ENCODE results near the gene PRSS50.

The PRSS50 gene

DNA sequence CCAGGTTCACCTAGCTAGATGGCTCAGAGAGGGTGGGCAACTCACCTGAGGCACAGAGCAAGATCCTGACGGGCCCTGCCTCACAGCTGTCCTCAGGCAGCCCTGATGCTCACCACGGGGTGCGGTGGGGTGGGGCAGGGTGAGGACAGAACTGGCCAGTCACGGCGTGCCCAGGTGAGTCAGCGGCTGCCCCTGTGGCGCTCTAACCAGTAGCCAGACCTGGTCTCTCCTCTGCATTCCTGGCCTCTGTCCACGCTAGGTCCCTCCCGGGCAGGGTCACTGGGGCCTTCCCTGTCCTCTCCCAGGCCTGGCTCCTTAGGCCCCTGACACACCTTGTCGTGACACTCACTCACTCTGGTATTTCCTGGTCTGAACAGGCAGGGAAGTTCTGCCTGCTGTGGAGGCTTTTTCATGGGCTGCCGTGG, 25.1 kb downstream of the PRSS50 start:
- peak; percentile 91 for DNase-seq (ENCODE audit: low spot score)

DNA sequence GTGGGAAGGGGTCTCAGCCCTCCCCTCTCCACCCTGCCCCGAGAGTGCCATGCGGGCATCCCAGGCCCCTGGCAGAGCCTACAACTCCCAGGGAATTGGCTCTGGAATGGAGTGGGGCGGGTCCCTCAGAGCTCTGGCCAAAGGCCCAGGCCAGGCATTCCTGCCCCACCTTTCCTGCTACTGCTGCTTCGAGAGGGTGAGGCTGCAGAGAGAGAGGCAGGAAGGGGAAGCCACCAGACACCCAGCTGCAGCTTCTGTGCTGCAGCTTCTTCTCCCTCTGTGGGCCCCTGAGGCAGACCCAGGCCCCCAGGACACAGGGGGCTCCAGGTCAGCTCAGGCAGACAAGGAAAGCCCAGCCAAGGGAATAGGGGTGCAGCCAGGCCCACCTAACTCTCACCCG, 26.9 kb downstream of the PRSS50 start:
- peak; percentile 70 for DNase-seq (ENCODE audit: low spot score)

DNA sequence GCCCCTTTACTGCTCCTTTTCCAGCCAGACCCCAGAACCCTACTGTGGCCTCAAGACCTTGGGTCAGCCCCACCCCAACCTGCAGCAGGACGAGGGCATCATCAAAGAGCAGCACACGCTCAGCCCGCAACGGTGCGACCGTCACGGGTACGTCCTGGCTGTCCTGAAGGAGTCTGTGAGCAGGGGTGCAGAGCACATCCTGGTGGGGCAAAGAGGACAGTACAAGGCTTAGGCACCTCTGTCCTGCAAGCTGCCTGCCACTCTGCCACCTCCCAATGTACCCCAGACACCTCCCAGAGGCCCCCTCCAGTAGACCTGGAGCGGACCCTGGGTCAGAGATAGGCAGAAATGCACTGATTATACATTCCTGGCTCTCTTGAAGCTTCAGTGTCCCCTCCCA, 32.2 kb downstream of the PRSS50 start:
- no peak for DNase-seq (ENCODE audit: low spot score)

DNA sequence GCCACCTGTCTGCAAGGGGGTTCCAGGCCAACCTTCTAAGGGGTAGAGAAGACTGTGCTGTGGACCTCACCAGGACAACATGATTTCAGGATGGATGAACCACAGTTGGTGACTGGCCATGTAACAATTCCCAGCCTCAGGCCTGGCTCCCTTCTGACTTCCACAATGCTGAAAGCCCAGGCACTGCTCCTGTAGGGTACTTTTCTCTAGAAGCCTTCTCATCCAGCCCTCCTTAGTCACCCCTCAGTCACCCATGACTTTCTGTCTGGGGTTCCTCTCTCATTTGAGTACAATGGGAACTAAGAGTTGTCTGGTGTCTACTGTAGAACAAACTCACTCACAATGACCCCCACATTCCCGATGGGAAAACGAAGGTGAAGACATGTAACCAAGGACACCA, 32.8 kb downstream of the PRSS50 start:
- no peak for DNase-seq (ENCODE audit: low spot score)

DNA sequence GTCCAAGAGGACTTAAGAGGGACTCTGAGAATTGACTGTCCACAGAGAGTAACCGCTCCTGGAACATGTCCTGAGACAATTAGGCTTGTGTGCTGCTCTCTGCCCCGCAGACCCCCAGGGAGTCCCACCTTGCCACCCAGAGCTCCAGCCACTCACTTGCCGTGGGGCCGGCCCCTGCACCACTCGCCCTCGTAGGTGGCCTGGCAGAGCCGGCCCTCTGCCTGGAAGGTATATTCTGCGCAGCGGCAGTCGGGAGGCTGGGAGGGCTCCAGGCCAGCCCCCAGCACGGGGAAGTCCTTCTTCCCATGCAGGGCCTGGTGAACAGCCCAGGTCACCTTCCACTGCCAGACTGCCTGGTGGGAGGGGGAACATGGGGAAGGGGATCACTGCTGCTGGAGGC, 34.7 kb downstream of the PRSS50 start:
- no peak for DNase-seq (ENCODE audit: low spot score)

DNA sequence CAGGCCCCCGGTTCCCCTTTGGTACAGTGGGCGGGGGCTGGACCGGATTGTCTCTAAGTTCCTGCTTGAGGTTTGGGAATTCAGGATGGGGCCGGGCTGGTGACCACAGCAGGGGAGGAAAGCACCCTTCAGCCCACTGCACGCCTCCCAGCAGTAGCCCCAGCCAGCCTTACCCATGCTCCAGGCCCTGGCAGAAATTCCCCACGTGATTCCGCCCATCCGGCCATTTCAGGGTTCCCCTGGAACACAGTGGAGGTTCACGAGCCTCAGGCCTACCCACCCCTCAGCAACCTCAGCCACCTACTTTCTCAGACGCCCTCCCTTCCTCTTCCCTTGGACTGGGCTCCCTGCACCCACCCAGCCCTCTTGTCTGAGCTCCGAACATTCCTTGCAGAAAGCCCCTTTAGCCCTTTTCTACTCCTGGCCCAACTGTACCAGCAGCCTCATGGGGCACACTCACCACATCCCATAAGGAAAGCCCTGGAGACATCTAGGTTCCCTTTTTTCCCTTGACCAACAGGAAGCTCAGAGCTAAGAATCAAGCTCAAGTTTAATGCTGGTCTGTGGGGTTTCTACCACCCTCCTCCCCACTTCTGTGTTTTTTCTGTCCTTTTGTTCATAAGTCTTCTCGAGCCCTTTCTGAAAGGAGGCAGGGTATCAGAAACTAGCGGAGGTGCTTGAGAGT, 35.7 kb downstream of the PRSS50 start:
- no peak for DNase-seq (ENCODE audit: low spot score)

DNA sequence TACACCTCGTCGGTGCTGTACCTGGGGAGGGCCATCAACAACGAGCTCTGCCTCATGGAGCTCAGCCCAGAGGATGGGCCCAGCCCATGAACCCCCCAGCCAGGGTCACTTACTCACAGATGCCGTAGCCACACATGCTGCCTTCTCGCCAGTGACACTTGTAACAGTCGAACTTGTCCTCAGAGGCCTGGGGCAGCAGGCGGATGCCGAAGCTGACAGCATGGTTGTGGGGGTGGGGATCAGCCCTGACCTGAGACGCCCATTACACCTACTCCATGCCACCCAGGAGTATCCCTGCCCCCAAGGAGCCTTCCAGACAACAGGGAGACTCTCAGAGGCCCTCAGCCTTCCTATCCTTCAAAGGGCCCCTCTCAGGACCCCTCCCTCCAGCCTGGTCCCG, 36.3 kb downstream of the PRSS50 start:
- DNase-seq (ENCODE audit: low spot score): no peak

DNA sequence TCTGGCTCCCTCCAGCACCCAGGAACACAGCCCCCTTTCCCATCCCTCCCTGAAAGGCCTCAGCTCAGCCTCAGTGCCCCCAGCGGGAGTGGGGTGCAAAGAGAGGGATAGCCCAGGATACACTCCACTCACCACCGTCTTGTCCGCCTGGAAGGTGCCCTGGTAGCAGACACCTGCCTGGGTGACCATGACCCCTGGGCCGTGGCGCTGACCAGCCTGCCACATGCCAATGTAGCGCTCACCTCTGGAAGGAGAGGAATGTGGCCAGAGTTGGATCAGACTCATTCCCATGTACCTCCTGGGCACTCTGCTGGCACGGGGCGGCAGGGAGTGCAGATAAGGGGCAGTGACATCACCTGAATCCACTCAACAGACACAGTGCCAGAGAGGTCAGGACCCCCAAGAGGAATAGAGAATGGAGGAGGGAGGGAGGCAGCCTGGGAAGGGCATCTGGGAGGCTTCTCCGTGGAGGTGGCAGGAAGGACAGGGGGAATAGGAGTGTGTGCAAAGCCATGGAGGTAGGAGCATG, 37.3 kb downstream of the PRSS50 start:
- DNase-seq (ENCODE audit: low spot score): no peak

DNA sequence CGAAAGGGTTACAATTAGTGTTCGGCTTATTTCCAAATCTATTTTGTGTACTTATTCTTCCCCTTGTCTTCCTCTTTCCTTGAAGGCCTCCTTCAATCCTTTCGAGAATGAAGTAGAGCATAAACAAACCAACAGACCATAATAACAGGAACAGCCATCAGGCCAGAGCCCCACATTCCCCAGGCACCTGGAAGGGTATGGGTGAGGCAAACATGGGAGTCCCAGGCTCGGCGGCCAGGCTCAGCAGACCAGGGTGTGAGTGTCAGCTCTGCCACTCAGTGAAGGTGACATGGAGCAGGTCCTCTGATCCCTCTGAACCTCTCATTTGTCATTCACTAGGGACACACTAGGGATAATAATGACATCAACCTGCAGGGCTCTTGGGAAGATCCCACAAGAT, 38.0 kb downstream of the PRSS50 start:
- no peak for DNase-seq (ENCODE audit: low spot score)

DNA sequence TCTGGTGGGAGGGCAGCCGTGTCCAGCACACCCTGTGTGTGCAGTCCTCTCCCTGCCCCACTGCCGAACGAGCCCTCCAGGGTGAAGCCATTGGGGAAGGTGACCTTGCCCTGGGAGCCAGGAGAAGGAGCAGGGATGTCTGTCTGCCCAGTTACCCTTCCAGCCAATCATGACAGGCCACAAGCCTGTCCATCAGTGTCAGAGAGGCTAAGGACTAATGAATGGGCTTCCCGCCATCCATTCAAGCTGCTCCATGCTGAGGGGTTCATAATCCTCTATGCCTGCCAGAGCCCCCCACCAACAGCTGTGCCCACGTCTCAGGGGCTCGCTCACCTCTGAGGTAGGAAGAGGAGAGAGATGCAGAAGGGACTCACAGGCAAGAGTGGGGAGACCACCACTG, 39.4 kb downstream of the PRSS50 start:
- no peak for DNase-seq (ENCODE audit: low spot score)

DNA sequence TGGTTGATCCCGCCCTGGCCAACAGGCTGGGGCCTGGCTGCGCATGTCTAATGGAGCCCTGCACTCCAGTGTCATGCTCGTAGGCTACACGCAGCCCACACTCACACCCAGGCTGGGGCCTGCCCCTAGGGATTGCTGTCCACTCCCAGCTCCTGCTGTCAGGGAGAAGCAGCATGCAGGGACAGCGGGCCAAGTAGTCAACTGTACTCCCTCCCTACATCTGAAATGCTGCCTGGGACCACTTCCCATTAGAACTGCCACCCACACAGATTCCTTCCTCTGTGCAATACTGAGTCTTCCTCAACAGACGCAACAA, 40.3 kb downstream of the PRSS50 start:
- DNase-seq (ENCODE audit: low spot score): no peak

DNA sequence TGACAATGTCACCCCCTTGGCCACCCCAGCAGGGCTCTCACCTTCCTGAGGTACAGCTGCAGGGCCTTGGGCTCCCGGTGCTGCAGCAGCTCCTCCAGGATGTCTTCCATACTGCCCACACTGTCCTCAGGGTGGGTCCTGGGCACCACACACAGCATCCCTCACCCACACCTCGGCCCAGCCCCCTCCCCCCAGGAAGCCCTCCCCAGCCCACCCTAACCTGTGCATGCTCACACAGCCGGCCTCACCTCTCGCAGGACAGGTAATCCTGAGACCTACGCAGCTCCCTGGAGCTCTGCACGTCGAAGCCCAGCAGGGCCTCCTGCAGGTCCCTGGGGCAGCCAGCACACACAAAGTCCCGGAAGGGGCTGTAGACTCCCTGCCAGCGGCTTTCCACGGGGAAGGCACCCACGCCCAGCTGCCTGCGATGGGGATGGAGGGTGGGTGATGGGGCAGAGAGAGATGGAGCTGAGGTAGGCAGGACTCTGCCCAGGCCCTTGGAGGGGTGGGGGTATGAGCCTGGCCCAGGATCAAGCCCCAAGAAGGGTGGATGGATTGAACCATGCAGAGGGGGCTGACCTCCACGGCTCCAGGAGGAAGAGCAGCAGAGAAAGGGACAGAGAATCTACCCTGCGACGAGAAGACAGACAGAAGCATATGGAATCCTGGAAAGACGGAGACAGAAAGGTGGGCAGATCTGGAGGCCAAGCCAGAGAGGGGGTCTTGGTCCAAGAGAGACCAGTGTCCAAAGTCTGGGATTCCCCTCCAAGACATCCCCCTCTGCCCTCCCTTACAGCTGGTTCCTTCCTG, 40.9 kb downstream of the PRSS50 start:
- no peak for DNase-seq (ENCODE audit: low spot score)

DNA sequence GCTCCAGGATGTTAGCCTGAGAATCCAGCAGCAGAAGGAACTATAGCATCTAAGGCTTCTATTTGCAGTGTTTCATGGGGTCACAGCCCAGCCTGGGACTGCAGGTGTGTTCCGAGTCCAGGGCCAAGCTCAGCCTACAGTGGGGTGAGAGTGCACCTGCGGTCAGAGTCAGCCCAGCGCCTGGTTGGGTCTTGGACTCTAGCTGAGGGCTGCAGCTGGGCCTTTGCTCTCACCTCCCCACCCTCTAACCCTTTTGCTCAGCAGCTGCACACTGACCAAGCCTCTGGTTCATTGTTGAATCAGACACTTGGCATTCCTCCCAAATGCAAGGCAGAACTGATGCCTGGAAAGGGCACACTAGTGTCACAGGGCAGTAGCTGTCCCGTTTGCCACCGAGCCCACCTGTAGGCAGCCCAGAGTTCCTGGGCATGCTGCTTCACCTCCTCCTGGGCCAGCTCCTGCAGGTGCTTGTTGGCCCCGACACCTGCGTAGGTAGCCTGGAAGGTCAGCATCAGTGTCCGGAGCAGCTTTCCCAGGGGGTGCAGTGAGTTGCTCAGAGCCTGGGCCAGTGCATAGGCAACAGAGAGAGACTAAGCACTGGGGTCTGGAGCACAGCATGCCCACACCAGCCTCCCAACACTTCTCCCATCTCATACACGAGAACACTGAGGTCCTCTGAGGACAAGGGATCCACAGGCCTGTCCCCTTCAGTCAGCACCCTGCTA, 41.7 kb downstream of the PRSS50 start:
- DNase-seq (ENCODE audit: low spot score): no peak

DNA sequence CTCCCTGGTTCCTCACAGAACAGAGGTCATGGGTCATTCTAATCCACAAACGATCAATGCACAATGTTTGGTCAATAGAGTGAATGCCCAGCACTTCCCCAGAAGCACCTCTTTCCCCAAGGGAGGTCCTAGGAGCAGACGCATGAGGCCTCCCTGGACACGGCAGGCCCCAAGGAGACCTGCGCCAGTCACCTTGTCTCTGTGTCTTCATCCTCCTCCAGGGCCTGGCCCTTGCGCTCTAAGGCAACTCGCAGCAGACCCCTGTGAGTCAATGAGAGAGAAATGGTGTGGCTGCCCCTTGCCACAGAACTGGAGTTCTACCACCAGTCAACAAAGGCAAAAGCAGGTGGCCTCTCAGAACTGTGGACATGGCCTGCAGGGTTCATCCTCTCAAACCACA, 42.2 kb downstream of the PRSS50 start:
- DNase-seq (ENCODE audit: low spot score): no peak

DNA sequence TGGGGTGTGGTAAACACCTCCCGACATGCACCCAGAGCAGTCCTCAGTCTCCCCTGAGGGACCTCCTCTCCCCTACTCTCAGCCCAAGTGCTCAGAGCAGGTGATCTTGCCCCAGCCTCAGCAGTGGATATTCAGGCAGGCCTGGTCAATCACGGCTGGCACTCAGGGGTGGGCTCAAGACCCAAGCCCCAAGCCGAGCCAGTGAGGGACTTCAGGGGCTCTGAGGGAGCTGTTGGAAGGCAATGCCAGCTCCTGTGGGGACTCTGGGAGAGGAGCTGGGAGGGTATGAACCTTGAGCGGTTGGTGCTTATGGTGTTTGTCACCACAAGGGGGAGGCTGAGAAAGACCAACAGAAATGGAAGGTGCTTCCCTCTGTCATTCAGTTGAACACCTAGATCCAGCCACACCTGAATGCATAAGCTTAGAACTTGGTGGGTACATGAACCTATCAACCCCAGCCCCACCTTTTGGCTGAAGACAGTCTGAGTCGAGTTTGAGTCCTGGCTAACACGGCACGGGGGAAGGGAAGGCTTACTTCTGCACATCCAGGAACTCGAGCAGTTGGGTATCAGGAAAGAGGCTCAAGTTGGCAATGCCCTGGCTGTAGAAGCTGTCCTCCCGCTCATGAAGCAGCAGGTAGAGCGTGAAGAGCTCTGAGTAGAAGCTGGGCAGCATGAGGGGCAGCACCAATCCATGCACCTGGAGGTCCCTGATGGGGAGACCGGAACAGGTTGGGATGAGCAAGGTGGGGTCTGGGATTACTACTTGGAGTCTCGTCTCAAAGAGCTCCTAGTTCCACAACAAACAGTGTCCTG, 43.4 kb downstream of the PRSS50 start:
- no peak for DNase-seq (ENCODE audit: low spot score)

DNA sequence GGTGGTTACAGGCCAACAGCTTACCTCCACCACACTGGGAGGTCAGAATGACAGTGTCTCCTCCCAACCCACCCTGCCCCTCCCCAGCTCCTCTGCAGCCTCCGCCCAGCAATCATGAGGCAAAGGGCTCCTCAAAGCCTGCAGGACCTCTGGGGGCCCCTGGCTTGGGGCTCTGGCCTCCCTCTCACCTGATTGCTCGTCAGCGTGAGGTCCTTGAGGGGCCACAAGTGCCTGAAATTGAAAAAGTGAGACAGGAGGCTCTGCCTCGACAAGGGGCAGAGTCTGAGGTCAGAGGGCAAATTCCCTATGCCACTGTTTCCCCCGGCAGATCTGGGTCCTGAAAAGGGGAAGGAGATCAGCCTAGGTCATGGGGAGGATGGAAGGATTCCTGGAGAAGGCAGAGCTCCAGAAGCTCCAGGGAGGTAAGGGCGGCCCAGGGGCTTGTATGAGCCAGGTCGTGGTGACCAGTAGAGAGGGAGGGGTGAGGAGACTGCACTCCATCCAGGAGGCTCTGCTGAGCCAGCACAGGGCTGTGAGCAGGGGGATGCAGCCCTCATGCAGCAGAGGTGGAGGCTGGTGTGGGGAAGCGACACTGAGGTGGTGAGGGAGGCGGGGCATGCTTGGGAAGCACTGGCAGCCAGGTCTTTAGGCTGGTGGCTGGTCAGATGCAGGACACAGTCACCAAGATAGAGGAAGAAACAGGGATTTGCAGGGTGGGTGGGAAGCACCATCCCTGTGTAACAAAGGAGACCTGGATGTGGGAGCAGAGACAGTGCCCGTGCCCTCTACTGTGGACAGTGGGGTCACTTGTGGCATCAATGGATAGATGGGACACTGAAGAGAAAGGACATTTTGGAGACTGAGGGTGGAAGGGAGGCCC, 44.3 kb downstream of the PRSS50 start:
- DNase-seq (ENCODE audit: low spot score): no peak

DNA sequence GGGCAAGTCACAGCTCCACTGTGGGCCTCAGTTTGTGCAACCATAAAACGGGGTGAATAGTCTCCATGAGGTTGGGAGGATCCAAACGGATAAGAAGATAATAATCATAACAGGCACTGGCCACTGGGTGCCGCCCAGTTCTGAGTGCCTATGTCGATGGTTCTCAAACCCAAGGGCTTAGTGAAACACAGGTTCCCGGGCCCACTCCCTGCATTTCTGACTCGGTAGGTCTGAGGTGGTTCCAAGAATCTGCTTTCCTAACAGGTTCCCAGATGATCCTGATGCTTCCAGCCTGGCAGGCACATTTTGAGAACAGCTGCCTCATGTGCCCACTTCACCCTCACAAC, 45.3 kb downstream of the PRSS50 start:
- no peak for DNase-seq (ENCODE audit: low spot score)

DNA sequence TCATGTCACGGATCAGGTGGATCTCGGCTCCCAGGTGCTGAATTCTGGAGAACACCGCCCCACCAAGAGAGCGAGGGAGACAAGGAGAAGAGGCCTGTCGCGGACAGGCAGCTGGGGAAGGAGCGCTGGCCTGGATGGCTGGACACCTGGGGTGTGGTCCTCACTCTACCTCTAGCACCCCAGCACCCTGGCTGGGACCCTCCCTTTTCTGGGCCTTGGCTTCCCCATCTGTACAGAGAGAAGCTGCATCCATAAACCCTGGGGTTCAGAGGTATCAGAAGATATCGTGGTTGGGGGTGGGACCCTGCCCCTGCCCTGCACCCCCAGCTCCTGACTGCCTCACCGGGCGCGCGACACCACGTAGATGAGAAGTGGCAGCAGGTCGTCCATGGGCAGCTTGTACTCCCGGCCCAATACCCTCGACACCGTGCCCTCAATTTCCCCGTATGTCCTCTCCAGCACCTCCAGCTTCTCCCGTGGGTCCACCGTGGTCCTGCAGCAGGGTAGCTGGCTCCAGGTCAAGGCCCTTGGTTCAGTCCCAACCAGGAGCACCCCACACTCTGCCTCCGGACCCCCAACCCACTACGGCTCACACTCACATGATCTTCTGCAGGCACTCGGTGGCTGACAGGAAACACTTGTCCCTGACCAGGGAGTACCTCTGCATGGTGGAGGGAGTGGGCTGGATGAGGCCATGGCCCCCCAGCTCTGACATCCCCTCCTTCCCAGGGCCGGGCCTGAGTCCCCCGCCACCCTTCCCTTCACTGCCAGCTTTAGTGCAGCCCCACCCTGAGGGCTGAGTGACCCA, 45.9 kb downstream of the PRSS50 start:
- DNase-seq (ENCODE audit: low spot score): no peak

DNA sequence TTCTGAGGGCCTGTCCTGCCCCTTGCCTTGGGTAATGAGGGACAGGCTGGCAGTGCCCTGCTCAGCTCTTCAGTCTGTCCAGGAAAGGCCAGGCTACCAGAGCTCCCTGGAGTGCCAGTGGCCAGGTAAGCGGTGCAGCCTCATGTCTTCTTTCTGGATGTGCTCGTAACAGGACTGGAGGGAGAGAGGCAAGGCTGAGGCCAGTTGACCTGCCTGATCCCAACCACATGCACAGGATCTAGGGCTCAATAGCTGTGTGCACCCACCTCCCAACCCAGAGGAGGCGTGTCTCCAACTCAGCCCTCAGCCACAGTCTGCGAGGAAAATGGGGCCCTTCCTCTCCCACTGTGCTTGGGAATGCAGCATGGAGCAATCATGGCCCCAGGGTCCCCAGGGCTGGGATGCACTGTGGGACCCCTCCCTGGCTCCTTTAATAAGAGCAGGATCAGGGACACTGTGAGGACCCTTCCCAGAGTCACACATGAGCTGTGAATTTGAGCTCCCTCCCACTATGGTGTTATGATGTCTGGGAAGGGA, 46.7 kb downstream of the PRSS50 start:
- DNase-seq (ENCODE audit: low spot score): no peak
